B cell (primary cell): Measurements from ENCODE around the gene P2RX7.

Experiments
- CTCF ChIP-seq: fragments of 200-600 bp; IDR thresholded peaks from one replicate; pipeline ENCODE4 v1.8.0; 2022; ENCODE audit warnings: antibody characterized with exemption, mild to moderate bottlenecking
- EZH2 ChIP-seq: IDR thresholded peaks from 2 replicates; pipeline ENCODE4 v1.6.1; 2012; ENCODE audit warnings: borderline replicate concordance, low read depth, mild to moderate bottlenecking, moderate library complexity, low read length; ENCODE audit not compliant: insufficient read depth, poor library complexity, severe bottlenecking

DNA sequence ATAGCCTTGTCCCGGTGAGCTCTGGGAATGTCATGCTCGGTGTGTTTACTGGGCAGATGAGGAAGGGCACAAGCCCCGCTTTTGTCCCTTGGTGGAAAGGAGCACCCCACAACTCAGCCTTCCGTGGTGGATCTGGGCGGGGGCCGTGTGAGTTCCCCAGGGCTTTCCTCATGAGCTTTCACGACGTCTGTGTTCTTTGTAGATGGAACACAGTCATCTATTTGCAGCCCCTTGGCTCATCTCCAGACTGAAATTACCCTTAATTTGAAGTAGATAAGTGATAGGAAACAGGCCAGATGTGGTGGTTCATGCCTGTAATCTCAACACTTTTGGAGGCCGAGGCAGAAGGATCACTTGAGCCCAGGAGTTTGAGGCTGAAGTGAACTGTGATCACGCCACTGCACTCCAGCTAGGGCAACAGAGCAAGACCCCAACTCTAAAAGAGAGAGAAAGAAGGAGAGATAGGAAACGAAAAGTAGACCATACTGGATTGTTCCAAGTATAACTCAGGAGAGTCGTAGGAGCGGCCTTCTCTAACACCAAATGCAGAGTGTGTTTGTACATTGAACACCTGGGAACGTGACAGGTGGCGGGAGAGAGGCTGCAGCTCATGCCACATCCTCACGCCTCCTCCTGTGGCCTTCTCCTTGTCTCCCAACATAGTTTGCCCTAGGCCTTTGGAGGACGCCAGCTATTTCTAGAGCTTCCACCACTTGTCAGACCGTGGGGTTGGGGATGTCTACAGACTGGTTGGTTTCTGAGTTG is 86.1 kb downstream of the P2RX7 start:
- no peak for TF ChIP-seq EZH2
- no peak for TF ChIP-seq CTCF
